Panc1 (cell line): Measurements from ENCODE around the gene ZFAND3. TPM values are rescaled to one million over a fixed set of nuclear protein-coding genes. Genes with fewer than 3 reads are reported as not detected.

Experiments
- ATAC-seq: fragments of 200-7000 bp; cut with Tn5 transposase; 2 replicates; pipeline ENCODE4 v1.9.1; 2020; ENCODE audit warnings: mild to moderate bottlenecking, moderate library complexity
- BruUV-seq: library from RNA; stranded (reverse); fragments of 400-500 nt; replicated peaks from 2 replicates; lab custom pipeline; 2021; lab: Mats Ljungman, UMichigan
- CTCF ChIA-PET: fragments of 300-600 bp; sonication (Branson Sonifier 250); formaldehyde crosslinking; loops from one replicate; lab custom pipeline; 2022; ENCODE audit warnings: antibody characterized with exemption; lab: Charles Lee
- POLR2A ChIA-PET: fragments of 300-600 bp; sonication (Branson Sonifier 250); formaldehyde crosslinking; loops from one replicate; lab custom pipeline; 2022; ENCODE audit warnings: antibody characterized with exemption; lab: Charles Lee
- DNase-seq: peaks from one replicate; pipeline ENCODE4 v3.0.0-alpha.2; 2010; ENCODE audit warnings: low read depth, low spot score
- H3K27ac ChIP-seq: 2 replicates; pipeline ENCODE4 v1.5.1; 2011; ENCODE audit warnings: mild to moderate bottlenecking, low read length, inconsistent platforms
- H3K27me3 ChIP-seq: fragments of 200-500 bp; sonication (Bioruptor generic); 2 replicates; pipeline ENCODE4 v1.6.0; 2014; ENCODE audit warnings: low read length, inconsistent platforms; ENCODE audit not compliant: control insufficient read depth, insufficient read depth
- H3K36me3 ChIP-seq: fragments of 200-500 bp; sonication (Bioruptor generic); 2 replicates; pipeline ENCODE4 v1.5.1; 2014; ENCODE audit warnings: inconsistent platforms, mild to moderate bottlenecking, low read length, moderate library complexity; ENCODE audit not compliant: control insufficient read depth, insufficient read depth
- H3K4me1 ChIP-seq: 2 replicates; pipeline ENCODE4 v1.5.1; 2011; ENCODE audit warnings: inconsistent platforms, mild to moderate bottlenecking, low read length, moderate library complexity; ENCODE audit not compliant: control insufficient read depth, insufficient read depth
- H3K4me3 ChIP-seq, 2 experiments: 2 replicates each; pipeline ENCODE4 v1.5.1; 2011 to 2012; ENCODE audit warnings: low read depth in 2 of 2, low read length in 2 of 2, mild to moderate bottlenecking in 2 of 2, inconsistent platforms in 1 of 2, moderate library complexity in 1 of 2
- H3K9me3 ChIP-seq: fragments of 200-500 bp; sonication (Bioruptor generic); 2 replicates; pipeline ENCODE4 v1.5.1; 2014; ENCODE audit warnings: low read depth, mild to moderate bottlenecking, inconsistent platforms, low read length, moderate library complexity; ENCODE audit not compliant: control insufficient read depth, insufficient read depth
- POLR2AphosphoS5 ChIP-seq: IDR thresholded peaks from 2 replicates; pipeline ENCODE4 v1.6.1; 2012; ENCODE audit warnings: mild to moderate bottlenecking, low read depth, low read length, moderate library complexity
- SIN3A ChIP-seq: IDR thresholded peaks from 2 replicates; pipeline ENCODE4 v1.6.1; 2012; ENCODE audit warnings: low read depth, mild to moderate bottlenecking, low read length, moderate library complexity, borderline replicate concordance; ENCODE audit not compliant: insufficient read depth
- TCF7L2 ChIP-seq: IDR thresholded peaks from 2 replicates; pipeline ENCODE4 v1.6.1; 2011; ENCODE audit warnings: mild to moderate bottlenecking, low read depth, low read length, inconsistent platforms
- in situ Hi-C: cut with HindIII; loops from 2 replicates; pipeline ENCODE4 v1.10.0; 2016; ENCODE audit warnings: low sequenced_read_pairs, low pct_unique_long_range_greater_than_20kb
- intact Hi-C: fragments of 100-400 bp; cut with micrococcal nuclease; formaldehyde crosslinking; loops from one replicate; pipeline ENCODE4 v1.10.0; 2022; ENCODE audit not compliant: unreplicated experiment
- total RNA-seq: library from RNA; stranded (reverse); gene quantifications from one replicate; pipeline ENCODE4 v1.2.1, GENCODE V29; 2021; ENCODE audit not compliant: unreplicated experiment
- TF ChIP-seq, protein P1 (sequence below), 2 experiments: IDR thresholded peaks; 2 replicates each; pipeline ENCODE4 v1.6.1; 2011 to 2012; ENCODE audit warnings: low read depth in 2 of 2, control low read depth in 1 of 2, low read length in 1 of 2, mild to moderate bottlenecking in 1 of 2, moderate library complexity in 1 of 2; ENCODE audit not compliant: insufficient read depth in 1 of 2
- TF ChIP-seq, protein P2 (sequence below): fragments of 450-650 bp; IDR thresholded peaks from 2 replicates; pipeline ENCODE4 v1.5.1; 2017; ENCODE audit warnings: mild to moderate bottlenecking

Gene ZFAND3
- total RNA-seq, 1 experiment from 2014 or later, result 95.9 TPM

DNA sequence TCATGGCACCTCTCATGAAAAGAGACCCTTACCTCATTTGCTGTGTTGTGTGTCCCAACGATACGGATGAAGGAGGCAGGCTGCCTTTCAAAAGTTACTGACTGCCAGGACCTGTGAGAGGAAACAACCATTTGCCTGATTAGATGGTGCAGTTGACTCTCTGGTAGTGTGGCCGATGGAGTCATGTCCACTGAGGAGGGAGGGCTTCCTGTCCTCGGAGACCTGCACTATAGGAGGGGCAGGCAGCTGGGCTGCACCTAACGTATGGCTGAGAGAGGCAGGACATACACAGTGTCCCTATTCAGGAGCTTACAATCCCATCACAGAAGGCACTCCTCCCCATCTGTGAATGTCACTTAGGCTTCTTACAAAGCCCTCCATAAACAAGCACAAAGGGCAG, 373.0 kb downstream of the ZFAND3 start:
- no TSS peak for BruUV-seq
- H3K9me3 ChIP-seq, result no peaks in the 10 kb centered on the region
- no peaks in the 10 kb centered on the region for H3K27me3 ChIP-seq
- no peak for ATAC-seq
- DNase-seq, result no peak
- no peaks in the 10 kb centered on the region for H3K36me3 ChIP-seq
- intact Hi-C loops, result no loop called here
- H3K4me3 ChIP-seq, result no peak overlapping the region
- ChIA-PET CTCF (no interaction called here), POLR2A (no interaction called here)
- in situ Hi-C loops, result no loop called here
- no peaks in the 10 kb centered on the region for H3K4me1 ChIP-seq
- TF ChIP-seq POLR2AphosphoS5 (no peak), SIN3A (no peak), TCF7L2 (no peak)
- TF ChIP-seq, protein P1, sequence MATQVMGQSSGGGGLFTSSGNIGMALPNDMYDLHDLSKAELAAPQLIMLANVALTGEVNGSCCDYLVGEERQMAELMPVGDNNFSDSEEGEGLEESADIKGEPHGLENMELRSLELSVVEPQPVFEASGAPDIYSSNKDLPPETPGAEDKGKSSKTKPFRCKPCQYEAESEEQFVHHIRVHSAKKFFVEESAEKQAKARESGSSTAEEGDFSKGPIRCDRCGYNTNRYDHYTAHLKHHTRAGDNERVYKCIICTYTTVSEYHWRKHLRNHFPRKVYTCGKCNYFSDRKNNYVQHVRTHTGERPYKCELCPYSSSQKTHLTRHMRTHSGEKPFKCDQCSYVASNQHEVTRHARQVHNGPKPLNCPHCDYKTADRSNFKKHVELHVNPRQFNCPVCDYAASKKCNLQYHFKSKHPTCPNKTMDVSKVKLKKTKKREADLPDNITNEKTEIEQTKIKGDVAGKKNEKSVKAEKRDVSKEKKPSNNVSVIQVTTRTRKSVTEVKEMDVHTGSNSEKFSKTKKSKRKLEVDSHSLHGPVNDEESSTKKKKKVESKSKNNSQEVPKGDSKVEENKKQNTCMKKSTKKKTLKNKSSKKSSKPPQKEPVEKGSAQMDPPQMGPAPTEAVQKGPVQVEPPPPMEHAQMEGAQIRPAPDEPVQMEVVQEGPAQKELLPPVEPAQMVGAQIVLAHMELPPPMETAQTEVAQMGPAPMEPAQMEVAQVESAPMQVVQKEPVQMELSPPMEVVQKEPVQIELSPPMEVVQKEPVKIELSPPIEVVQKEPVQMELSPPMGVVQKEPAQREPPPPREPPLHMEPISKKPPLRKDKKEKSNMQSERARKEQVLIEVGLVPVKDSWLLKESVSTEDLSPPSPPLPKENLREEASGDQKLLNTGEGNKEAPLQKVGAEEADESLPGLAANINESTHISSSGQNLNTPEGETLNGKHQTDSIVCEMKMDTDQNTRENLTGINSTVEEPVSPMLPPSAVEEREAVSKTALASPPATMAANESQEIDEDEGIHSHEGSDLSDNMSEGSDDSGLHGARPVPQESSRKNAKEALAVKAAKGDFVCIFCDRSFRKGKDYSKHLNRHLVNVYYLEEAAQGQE (IDR thresholded peaks at IDR 0.05; ENCODE audit: insufficient read depth in 1 of 2, low read depth in 2 of 2, low read length in 1 of 2), result no peak
- TF ChIP-seq, protein P2, sequence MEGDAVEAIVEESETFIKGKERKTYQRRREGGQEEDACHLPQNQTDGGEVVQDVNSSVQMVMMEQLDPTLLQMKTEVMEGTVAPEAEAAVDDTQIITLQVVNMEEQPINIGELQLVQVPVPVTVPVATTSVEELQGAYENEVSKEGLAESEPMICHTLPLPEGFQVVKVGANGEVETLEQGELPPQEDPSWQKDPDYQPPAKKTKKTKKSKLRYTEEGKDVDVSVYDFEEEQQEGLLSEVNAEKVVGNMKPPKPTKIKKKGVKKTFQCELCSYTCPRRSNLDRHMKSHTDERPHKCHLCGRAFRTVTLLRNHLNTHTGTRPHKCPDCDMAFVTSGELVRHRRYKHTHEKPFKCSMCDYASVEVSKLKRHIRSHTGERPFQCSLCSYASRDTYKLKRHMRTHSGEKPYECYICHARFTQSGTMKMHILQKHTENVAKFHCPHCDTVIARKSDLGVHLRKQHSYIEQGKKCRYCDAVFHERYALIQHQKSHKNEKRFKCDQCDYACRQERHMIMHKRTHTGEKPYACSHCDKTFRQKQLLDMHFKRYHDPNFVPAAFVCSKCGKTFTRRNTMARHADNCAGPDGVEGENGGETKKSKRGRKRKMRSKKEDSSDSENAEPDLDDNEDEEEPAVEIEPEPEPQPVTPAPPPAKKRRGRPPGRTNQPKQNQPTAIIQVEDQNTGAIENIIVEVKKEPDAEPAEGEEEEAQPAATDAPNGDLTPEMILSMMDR, result no peak
- H3K27ac ChIP-seq, result no peak overlapping the region

DNA sequence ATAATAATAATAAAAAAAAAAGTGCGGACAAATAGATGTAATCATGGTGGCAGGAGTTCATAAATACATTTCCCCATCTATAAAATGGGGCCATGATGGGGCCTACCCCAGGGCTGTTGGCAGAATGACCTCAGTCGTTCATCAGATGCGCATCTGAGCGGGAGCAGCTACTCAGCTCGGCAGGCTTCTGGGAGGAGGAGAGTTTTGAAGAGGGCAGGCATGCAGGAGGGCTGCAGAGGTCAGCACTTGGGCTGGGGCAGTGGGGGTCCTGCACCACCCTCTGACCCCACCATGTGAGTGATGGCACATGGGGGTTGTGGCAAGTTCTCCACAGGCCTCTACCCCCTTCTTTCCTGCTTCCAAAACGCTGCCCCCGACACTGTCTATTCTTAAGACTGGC, 373.5 kb downstream of the ZFAND3 start:
- H3K9me3 ChIP-seq, result no peaks in the 10 kb centered on the region
- no peaks in the 10 kb centered on the region for H3K4me1 ChIP-seq
- H3K27me3 ChIP-seq, result no peaks in the 10 kb centered on the region
- ATAC-seq (no peak), DNase-seq (no peak)
- ChIA-PET POLR2A (no interaction called here), CTCF (no interaction called here)
- BruUV-seq, result no TSS peak
- no peak overlapping the region for H3K4me3 ChIP-seq
- H3K36me3 ChIP-seq, result no peaks in the 10 kb centered on the region
- H3K27ac ChIP-seq, result no peak overlapping the region
- intact Hi-C loops, result no loop called here
- in situ Hi-C loops, result no loop called here
- TF ChIP-seq POLR2AphosphoS5, result no peak
- TF ChIP-seq, protein P2, result no peak
- no peak for TF ChIP-seq SIN3A
- no peak for TF ChIP-seq TCF7L2
- TF ChIP-seq, protein P1 (IDR thresholded peaks at IDR 0.05; ENCODE audit: insufficient read depth in 1 of 2, low read depth in 2 of 2, low read length in 1 of 2), result no peak
